Measurements from ENCODE around the gene KCNK18.

The KCNK18 gene

DNA sequence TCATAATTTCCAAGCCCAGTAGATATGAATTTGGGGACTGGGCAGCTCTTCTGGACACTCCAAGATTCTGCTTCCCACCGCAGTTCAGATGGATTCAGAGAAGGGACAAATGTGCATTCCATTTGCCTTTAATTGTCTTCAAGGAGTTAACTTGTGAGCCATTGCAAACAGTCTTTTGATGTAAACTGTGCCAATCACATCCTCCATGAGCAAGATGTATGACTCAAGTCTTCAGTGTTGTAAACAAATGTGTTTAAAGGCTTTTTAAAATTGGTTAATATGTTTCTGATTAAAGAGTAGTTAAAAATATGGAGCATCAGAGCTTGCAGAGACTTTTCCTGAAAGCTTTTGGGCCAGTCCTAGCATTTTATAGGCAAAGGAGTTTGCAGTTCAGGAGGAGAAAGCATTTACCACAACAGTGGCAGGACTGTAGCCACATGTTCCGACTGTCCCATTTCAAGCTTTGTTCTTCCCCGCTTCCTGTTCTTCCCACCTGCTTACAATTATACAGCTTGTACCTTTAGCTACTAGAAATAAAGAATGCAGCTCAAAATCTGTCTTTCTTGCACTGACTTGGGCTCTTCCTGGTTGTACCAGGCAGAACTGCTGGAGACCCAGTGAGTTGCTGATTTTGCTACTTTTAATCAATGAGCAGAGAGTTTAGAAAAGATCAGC is 49.8 kb downstream of the KCNK18 start:
- TF ChIP-seq, protein P1, sequence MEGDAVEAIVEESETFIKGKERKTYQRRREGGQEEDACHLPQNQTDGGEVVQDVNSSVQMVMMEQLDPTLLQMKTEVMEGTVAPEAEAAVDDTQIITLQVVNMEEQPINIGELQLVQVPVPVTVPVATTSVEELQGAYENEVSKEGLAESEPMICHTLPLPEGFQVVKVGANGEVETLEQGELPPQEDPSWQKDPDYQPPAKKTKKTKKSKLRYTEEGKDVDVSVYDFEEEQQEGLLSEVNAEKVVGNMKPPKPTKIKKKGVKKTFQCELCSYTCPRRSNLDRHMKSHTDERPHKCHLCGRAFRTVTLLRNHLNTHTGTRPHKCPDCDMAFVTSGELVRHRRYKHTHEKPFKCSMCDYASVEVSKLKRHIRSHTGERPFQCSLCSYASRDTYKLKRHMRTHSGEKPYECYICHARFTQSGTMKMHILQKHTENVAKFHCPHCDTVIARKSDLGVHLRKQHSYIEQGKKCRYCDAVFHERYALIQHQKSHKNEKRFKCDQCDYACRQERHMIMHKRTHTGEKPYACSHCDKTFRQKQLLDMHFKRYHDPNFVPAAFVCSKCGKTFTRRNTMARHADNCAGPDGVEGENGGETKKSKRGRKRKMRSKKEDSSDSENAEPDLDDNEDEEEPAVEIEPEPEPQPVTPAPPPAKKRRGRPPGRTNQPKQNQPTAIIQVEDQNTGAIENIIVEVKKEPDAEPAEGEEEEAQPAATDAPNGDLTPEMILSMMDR (IDR thresholded peaks at IDR 0.05; ENCODE audit: low read depth, low read length), result no peak
- no peak overlapping the region for H3K4me3 ChIP-seq (ENCODE audit: low read depth, low read length)

DNA sequence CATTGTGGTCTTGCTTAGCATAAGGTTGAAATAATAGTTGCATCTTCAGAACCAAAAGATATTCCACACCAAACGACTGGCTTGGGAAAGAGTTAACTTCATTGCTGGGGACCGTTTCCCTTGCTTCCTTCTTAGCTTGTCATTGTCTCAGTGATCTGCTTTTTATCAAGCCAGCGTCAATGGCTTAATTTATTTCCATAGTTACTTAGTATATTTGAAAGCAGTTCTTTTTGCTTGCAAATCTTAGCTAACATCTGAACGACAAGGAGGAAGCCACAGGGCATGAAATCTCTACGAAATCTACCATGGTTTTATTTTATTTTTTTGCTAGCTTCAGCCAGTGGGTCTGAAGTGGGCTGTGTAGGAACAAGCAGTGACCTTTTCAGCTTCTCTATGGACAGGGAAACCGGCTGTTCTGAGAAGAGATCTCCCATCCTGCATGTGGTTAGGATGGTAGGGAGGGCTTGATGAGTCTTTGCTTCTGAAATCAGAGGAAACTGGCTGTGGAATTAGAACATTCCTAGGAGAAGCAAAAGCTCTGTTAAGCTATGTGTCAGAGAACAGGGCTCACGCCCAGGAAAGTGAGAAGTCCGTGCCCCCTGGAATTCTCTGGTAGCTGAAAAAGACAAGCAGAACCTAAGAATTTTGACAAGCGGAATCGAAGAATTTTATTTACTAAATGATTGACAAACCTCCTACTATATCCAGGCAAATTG is 51.6 kb downstream of the KCNK18 start:
- no peak overlapping the region for H3K4me3 ChIP-seq (ENCODE audit: low read depth, low read length)
- TF ChIP-seq, protein P1 (IDR thresholded peaks at IDR 0.05; ENCODE audit: low read depth, low read length), result no peak

DNA sequence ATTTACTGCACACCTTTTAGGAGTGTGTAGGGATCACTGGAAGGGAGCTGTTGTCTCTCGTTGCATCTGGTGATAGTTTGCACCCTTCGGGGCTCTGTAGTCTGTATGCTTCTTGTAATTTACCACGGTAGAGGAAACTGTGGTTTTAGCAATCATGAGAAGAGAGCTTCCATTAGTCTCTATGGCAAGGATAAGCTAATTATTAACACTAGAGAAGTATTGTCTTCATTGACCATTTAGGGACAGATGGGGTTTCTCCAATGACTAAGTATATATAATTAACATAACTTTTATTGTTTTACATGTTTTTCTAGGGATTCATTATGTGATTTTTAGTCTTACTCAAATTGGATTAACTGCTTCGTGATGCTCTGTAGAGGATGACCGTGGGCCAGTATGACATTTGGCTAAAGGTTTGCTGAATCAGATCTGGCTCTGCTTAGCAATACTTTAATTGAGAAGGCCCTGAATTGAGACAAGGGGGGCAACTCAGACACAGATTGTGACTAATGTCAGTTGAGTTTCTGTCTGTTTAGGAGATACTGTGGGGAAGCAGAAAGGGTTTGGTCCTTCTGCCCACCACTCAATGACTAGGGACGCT is 52.3 kb downstream of the KCNK18 start:
- no peak overlapping the region for H3K4me3 ChIP-seq (ENCODE audit: low read depth, low read length)
- TF ChIP-seq, protein P1 (IDR thresholded peaks at IDR 0.05; ENCODE audit: low read depth, low read length), result no peak

DNA sequence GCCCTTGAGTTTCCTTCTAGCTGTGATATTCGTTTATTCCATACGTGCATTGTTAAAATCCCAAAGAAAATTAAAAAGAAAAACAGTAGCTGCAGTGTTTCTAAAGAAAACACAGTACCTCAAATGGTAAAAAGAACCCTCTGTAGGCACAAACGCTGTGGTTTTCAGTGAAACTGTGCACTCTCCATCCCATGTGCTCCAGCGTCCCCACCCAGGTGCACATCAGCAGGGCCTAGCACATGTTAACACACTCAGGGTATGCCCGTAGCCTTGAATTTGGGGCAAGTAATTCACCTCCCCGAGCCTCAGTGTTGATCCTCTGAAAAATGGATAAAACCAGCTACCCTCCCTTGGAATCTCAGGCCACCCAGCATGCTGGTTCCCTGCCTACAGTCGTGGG is 53.1 kb downstream of the KCNK18 start:
- no peak overlapping the region for H3K4me3 ChIP-seq (ENCODE audit: low read depth, low read length)
- TF ChIP-seq, protein P1 (IDR thresholded peaks at IDR 0.05; ENCODE audit: low read depth, low read length), result no peak

DNA sequence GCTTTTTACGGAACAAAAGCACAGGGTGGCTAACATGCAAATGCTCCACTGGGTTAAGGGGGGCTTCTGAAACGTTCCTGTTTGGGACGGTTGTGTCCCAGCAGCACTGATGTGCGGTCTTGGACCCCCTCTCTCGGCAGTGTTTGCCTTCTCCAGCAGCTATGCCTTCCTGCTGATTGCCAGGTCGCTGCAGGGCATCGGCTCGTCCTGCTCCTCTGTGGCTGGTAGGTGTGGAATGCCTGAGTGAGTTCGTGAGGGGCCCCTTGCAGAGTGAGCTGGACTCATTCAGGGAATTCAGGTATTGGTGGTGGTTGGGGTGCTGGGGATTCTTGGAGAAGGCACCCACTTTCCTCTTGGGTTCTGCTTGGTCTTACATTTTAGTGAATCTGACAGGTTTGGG is 56.6 kb downstream of the KCNK18 start:
- no peak overlapping the region for H3K4me3 ChIP-seq (ENCODE audit: low read depth, low read length)
- TF ChIP-seq, protein P1 (IDR thresholded peaks at IDR 0.05; ENCODE audit: low read depth, low read length), result no peak

DNA sequence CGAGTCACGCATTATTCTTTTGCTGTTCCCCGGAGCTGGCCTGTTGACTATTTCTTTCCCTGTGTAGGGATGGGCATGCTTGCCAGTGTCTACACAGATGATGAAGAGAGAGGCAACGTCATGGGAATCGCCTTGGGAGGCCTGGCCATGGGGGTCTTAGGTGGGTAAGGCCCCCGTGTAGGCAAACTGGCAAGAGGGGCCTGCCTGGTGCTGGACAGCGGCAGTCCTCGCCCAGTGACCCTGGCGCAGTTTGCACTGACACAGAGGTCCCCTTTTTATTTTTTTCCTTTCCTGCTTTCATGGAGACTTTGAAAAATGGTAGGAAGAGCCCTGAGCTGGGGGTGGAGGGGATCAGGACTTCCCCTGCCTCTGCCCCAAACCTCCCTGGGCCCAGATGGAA is 57.0 kb downstream of the KCNK18 start:
- no peak overlapping the region for H3K4me3 ChIP-seq (ENCODE audit: low read depth, low read length)
- TF ChIP-seq, protein P1 (IDR thresholded peaks at IDR 0.05; ENCODE audit: low read depth, low read length), result no peak

Data from WI38 (cell line).